HG02571 (cell line): ENCODE data around the gene RHOF.
"Not testable (repeated sequence)": the region's sequence is repeated elsewhere in the genome, so short reads cannot be mapped to it uniquely, and the experiment has no call there.

Experiments
- ATAC-seq: cut with Tn5 transposase; IDR thresholded peaks from one replicate; pipeline ENCODE4 v1.9.1; 2021; ENCODE audit warnings: mild to moderate bottlenecking, moderate library complexity; ENCODE audit not compliant: unreplicated experiment

The RHOF gene

DNA sequence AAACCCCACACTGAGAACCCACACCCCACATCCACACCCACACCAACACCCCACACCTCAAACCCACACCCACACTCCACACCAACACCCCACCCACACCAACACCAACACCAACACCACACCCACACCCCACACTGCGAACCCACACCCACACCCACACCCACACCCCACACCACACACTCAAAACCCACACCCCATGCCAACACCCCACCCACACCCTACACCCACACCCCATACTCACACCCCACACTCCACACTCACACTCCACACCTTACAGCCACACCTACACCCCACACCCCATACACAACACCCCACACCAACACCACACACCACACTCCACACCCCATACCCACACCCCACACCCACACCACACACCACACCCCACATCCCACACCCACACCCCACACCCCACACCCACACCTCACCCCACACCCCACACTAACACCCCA lies 43.0 kb downstream of the RHOF start:
- no peak for ATAC-seq

DNA sequence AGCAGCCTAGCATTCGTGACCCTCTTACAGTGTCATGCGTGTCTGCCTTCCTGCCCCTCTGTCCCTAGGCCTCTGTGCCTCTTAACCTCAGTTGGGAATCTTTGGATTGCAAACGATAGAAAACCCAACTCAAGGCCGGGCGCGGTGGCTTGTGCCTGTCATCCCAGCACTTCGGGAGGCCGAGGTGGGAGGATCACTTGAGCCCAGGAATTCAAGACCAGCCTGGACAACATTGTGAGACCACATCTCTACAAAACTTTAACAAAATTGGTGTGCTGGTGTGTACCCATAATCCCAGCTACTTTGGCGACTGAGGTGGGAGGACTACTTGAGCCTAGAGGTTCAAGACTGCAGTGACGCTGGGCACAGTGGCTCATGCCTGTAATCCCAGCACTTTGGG lies 44.2 kb downstream of the RHOF start:
- ATAC-seq, result no peak

DNA sequence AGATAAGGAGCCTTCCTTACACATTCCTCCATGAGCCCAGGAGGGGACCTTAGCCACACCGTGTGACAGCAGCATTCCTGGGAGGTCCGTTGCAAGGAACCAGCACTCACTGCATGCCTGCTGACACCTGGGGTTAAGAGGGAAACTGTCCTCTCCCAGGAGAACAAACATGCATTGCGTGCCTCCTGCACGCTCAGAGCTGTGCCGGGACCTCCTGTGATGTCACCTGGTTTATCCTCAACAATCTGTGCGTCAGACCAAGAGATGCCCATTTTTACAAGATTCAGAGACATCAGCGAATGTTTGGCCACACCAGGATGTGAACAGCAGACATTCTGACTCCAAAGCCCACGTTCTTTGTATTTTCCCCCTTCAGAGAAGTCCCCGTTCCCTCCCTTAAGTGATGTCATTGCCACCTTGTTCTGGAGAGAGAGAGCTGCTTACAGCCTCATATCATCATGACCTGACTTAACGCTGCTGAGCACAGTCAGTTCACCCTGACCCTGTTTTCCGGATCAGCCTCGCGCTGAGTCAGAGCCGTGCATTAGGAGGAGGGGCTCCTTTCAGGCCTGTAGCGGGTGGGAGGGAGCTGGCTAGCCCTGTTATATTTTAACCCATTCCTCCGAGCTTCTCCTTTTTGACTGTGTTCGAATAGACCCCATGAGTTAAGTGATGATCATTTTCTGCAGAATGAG lies 44.8 kb downstream of the RHOF start:
- ATAC-seq, result no peak

DNA sequence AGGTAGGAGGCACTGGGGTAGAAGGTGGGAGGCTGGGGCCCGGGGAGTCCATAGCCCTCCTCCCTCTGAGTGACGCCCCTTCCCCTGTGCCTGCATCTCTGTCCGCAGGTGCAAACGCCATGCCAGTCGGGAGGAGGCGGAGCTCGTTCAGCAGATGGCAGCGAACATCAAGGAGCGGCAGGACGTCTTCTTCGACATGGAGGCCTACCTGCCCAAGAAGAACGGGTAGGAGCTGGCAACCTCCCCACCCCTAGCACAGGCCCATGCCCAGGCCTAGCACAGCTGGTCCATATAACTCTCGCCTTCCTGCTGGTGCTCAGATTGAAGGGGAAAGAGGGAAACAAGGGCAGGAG lies 45.3 kb downstream of the RHOF start:
- ATAC-seq, result no peak

DNA sequence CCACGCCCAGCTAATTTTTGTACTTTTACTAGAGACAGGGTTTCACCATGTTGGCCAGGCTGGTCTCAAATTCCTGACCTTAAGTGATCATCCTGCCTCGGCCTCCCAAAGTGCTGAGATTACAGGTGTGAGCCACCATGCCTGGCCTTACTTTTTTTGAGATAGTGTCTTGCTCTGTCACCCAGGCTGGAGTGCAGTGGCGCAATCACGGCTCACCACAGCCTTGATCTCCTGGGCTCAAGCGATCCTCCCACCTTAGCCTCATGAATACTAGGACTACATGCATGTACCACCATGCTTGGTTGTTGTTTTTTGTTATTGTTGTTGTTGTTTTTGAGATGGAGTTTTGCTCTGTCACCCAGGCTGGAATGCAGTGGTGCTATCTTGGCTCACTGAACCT lies 47.9 kb downstream of the RHOF start:
- ATAC-seq, result not testable (repeated sequence)

GRCh38 chr12:121741743-121742142 lies 51.7 kb downstream of the RHOF start:
- ATAC-seq, result no peak

GRCh38 chr12:121740847-121741246 lies 52.6 kb downstream of the RHOF start:
- no peak for ATAC-seq

DNA sequence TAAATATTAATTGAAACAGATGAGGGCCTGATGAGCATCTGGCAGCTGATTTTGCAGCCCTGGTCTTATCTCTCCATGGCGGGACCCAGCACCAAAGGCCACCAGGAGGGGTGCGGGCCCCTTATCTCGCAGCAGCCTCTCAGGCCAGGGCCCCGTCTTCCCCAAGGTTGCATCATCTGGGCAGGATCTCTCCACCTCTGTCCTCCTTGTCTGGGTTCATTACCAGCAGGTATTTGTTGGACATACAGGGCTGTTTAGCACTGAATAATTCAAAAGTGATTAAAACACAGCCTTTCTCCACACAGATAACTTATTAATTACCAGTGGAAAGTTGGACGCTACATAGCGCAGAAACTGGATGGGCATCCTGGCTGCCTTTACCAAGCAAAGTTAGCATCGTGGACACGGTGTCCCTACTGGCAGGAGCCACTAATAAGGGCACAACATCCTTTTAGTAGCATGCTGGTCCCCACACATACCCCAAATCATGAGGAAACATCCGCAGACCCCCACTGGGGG lies 55.1 kb downstream of the RHOF start:
- ATAC-seq, result no peak

DNA sequence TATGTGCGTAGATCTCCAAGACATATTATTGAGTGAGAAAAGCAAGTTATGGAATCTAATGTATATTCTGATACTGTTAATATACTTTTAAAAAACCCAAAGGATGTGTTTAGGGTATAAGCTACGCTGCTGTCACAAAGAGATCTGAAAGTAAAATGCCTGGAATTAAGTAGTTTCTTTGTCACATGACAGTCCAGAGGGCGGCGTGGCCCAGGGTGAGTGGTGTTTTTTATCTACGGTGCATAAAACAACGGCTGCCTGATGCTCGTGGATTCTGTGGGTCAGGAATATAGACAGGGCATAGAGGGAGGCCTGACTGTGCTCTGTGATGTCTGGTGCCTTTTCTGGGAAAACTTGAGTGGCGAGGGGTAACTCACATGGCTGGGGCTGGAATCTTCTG lies 59.6 kb downstream of the RHOF start:
- no peak for ATAC-seq

- no peak for ATAC-seq
Observed at GRCh38 chr12:121731473-121731872, 62.0 kb downstream of the RHOF start.

GRCh38 chr12:121729021-121729420 lies 64.5 kb downstream of the RHOF start:
- no peak for ATAC-seq
